PC-9 (cell line): ENCODE results near the gene EMC10. TPM values are rescaled to one million over a fixed set of nuclear protein-coding genes. Genes with fewer than 3 reads are reported as not detected.

Source experiments
- BruUV-seq: library from RNA; stranded (reverse); fragments of 400-500 nt; replicated peaks from 2 replicates; lab custom pipeline; 2021; lab: Mats Ljungman, UMichigan
- CTCF ChIA-PET: fragments of 300-600 bp; sonication (Branson Sonifier 250); formaldehyde crosslinking; loops from one replicate; lab custom pipeline; 2022; ENCODE audit warnings: antibody characterized with exemption; lab: Charles Lee
- POLR2A ChIA-PET: fragments of 300-600 bp; sonication (Branson Sonifier 250); formaldehyde crosslinking; loops from one replicate; lab custom pipeline; 2022; ENCODE audit warnings: antibody characterized with exemption; ENCODE audit not compliant: unreplicated experiment; lab: Charles Lee
- DNase-seq, 2 experiments: peaks; one replicate each; pipeline versions ENCODE4 v3.0.0 to v3.0.0-alpha.2; 2015 to 2022; ENCODE audit warnings: mixed read lengths in 1 of 2
- H2AFZ ChIP-seq: fragments of 200-600 bp; sonication (generic); 2 replicates; pipeline ENCODE4 v1.8.1; 2017; ENCODE audit warnings: antibody characterized with exemption
- H3F3A ChIP-seq: fragments of 200-600 bp; sonication (generic); 2 replicates; pipeline ENCODE4 v1.8.1; 2017; ENCODE audit warnings: antibody characterized with exemption, mild to moderate bottlenecking, low read depth; ENCODE audit not compliant: insufficient read depth
- H3K27ac ChIP-seq: fragments of 200-600 bp; sonication (generic); 2 replicates; pipeline ENCODE4 v1.6.1; 2016; ENCODE audit warnings: mixed run types
- H3K27me3 ChIP-seq: fragments of 200-600 bp; sonication (generic); 2 replicates; pipeline ENCODE4 v1.6.1; 2016; ENCODE audit warnings: low read depth, mixed run types; ENCODE audit not compliant: insufficient read depth
- H3K36me3 ChIP-seq: fragments of 200-600 bp; sonication (generic); 2 replicates; pipeline ENCODE4 v1.6.1; 2016; ENCODE audit warnings: low read depth, mixed run types
- H3K4me1 ChIP-seq: fragments of 200-600 bp; sonication (generic); replicated peaks from 2 replicates; pipeline ENCODE4 v1.6.1; 2016; ENCODE audit warnings: mixed run types; ENCODE audit not compliant: insufficient read depth
- H3K4me2 ChIP-seq: fragments of 200-600 bp; sonication (generic); 2 replicates; pipeline ENCODE4 v1.6.1; 2017; ENCODE audit warnings: mixed run types
- H3K4me3 ChIP-seq: fragments of 200-600 bp; sonication (generic); 2 replicates; pipeline ENCODE4 v1.6.1; 2016; ENCODE audit warnings: mixed run types
- H3K79me2 ChIP-seq: fragments of 200-600 bp; sonication (generic); 2 replicates; pipeline ENCODE4 v1.6.1; 2017; ENCODE audit warnings: low read depth, mixed run types
- H3K9me2 ChIP-seq: fragments of 200-600 bp; sonication (generic); 2 replicates; pipeline ENCODE4 v1.8.1; 2017; ENCODE audit warnings: mild to moderate bottlenecking; ENCODE audit not compliant: insufficient read depth
- H3K9me3 ChIP-seq: fragments of 200-600 bp; sonication (generic); 2 replicates; pipeline ENCODE4 v1.8.1; 2016; ENCODE audit warnings: low read depth; ENCODE audit not compliant: insufficient read depth
- H4K20me1 ChIP-seq: fragments of 200-600 bp; sonication (generic); 2 replicates; pipeline ENCODE4 v1.8.1; 2017; ENCODE audit not compliant: insufficient read depth
- EZH2 ChIP-seq: fragments of 200-600 bp; sonication (generic); IDR thresholded peaks from 2 replicates; pipeline ENCODE4 v1.8.0; 2017; ENCODE audit warnings: antibody characterized with exemption, low read depth
- intact Hi-C: fragments of 100-400 bp; cut with micrococcal nuclease; formaldehyde crosslinking; loops from one replicate; pipeline ENCODE4 v1.10.0; 2022; ENCODE audit not compliant: unreplicated experiment
- total RNA-seq: library from RNA; stranded (reverse); gene quantifications from 2 replicates; pipeline ENCODE4 v1.2.3, GENCODE V29; 2021
- TF ChIP-seq, protein P1 (sequence below): fragments of 200-600 bp; sonication (generic); conservative IDR thresholded peaks from 2 replicates; pipeline ENCODE4 v1.6.1; 2017; ENCODE audit warnings: mixed run types, antibody characterized with exemption, mild to moderate bottlenecking, moderate library complexity

EMC10 gene
- total RNA-seq, 1 experiment from 2014 or later: 118 TPM

DNA sequence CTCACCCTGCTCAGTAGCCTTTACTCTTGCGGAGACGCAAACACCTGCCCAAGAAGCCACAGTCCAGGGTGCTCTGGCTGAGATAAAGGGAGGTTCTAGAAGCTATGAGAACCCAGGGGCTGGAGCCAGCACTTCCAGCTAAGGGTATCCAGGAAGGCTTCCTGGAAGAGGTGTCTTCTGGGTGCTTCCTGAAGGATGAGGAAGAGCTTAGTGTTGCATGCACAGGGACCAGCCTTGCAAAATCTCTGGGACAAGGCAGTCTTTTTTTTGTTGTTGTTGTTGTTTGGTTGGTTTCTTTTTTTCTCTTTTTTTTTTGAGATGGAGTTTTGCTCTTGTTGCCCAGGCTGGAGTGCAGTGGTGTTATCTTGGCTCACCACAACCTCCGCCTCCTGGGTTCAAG is 23.1 kb upstream of the EMC10 start:
- H4K20me1 ChIP-seq: no peaks in the 10 kb centered on the region
- DNase-seq: no peak
- BruUV-seq: no TSS peak
- H3K4me1 ChIP-seq: no peaks in the 10 kb centered on the region
- H3K79me2 ChIP-seq: no peaks in the 10 kb centered on the region
- no peak overlapping the region for H3K4me2 ChIP-seq
- no peak overlapping the region for H3K4me3 ChIP-seq
- H3K27me3 ChIP-seq: peaks cover 89% of the 10 kb centered on the region
- no peak overlapping the region for H2AFZ ChIP-seq
- H3K36me3 ChIP-seq: no peaks in the 10 kb centered on the region
- no peaks in the 10 kb centered on the region for H3K9me2 ChIP-seq
- ChIA-PET POLR2A (no interaction called here), CTCF (no interaction called here)
- no peak for TF ChIP-seq EZH2
- TF ChIP-seq, protein P1, sequence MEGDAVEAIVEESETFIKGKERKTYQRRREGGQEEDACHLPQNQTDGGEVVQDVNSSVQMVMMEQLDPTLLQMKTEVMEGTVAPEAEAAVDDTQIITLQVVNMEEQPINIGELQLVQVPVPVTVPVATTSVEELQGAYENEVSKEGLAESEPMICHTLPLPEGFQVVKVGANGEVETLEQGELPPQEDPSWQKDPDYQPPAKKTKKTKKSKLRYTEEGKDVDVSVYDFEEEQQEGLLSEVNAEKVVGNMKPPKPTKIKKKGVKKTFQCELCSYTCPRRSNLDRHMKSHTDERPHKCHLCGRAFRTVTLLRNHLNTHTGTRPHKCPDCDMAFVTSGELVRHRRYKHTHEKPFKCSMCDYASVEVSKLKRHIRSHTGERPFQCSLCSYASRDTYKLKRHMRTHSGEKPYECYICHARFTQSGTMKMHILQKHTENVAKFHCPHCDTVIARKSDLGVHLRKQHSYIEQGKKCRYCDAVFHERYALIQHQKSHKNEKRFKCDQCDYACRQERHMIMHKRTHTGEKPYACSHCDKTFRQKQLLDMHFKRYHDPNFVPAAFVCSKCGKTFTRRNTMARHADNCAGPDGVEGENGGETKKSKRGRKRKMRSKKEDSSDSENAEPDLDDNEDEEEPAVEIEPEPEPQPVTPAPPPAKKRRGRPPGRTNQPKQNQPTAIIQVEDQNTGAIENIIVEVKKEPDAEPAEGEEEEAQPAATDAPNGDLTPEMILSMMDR: no peak
- no peak overlapping the region for H3K27ac ChIP-seq
- H3K9me3 ChIP-seq: no peaks in the 10 kb centered on the region
- no peaks in the 10 kb centered on the region for H3F3A ChIP-seq
- intact Hi-C loops: no loop called here

DNA sequence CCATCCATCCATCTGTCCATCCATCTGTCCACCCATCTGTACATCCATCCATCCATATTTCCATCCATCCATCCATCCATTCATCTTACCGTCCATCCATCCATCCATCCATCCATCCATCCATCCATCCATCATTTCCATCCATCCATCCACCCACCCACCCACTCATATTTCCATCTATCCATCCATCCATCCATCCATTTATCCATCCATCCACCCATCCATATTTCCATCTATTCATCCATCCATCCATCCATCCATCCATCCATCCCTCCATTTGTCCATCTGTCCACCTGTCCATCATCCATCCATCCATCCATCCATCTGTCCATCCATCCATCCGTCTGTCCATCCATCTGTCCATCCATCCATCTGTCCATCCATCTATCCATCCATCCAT is 20.3 kb upstream of the EMC10 start:
- Histone ChIP-seq H3K36me3 (no peaks in the 10 kb centered on the region), H3K4me2 (no peak overlapping the region), H3K4me1 (peaks cover 7% of the 10 kb centered on the region), H3K27ac (no peak overlapping the region), H3K9me2 (no peaks in the 10 kb centered on the region), H3K79me2 (no peaks in the 10 kb centered on the region), H2AFZ (no peak overlapping the region), H3F3A (no peaks in the 10 kb centered on the region), H3K27me3 (peaks cover 67% of the 10 kb centered on the region), H3K9me3 (no peaks in the 10 kb centered on the region), H3K4me3 (no peak overlapping the region), H4K20me1 (no peaks in the 10 kb centered on the region)
- BruUV-seq: no TSS peak
- no peak for TF ChIP-seq EZH2
- TF ChIP-seq, protein P1: no peak
- no peak for DNase-seq
- intact Hi-C loops: no loop called here
- ChIA-PET CTCF (no interaction called here), POLR2A (no interaction called here)

DNA sequence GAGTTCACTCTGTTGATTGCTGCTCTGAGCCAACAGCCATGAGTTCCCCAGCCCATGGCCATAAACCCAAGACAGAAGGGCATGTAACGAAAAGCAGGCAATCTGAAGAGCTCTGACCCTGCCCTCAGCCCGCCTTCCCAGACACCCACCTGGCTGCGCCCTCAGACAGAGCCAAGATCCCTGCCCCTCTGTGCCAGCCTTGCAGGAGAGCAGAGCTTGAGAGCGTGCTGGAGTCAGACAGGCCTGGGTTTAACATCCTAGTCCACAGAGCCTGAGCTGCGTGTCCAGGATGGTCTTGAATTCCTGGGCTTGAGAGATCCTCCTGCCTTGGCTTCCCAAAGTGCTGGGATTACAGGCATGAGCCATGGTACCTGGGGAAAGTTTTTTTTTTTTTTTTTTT is 19.0 kb upstream of the EMC10 start:
- Histone ChIP-seq H3K79me2 (no peaks in the 10 kb centered on the region), H3K4me3 (no peak overlapping the region), H3F3A (no peaks in the 10 kb centered on the region), H4K20me1 (no peaks in the 10 kb centered on the region), H3K27me3 (peaks cover 57% of the 10 kb centered on the region), H3K27ac (no peak overlapping the region), H3K4me2 (no peak overlapping the region), H2AFZ (no peak overlapping the region), H3K4me1 (peaks cover 8% of the 10 kb centered on the region), H3K9me2 (no peaks in the 10 kb centered on the region), H3K9me3 (no peaks in the 10 kb centered on the region), H3K36me3 (no peaks in the 10 kb centered on the region)
- ChIA-PET CTCF (no interaction called here), POLR2A (no interaction called here)
- no TSS peak for BruUV-seq
- intact Hi-C loops: no loop called here
- no peak for TF ChIP-seq EZH2
- TF ChIP-seq, protein P1: no peak
- no peak for DNase-seq
